Smooth muscle cell (in vitro differentiated cells): Measurements from ENCODE around the gene HMCES. TPM values are rescaled to one million over a fixed set of nuclear protein-coding genes. Genes with fewer than 3 reads are reported as not detected.

Experiments
- DNase-seq: peaks from one replicate; lab custom pipeline; 2025; ENCODE audit not compliant: unreplicated experiment; lab: John Stamatoyannopoulos, UW
- H2AFZ ChIP-seq: fragments of 200-600 bp; sonication (generic); 2 replicates; pipeline ENCODE4 v1.6.0; 2016; ENCODE audit warnings: antibody characterized with exemption, low read depth, mild to moderate bottlenecking
- H3F3A ChIP-seq: fragments of 200-600 bp; sonication (generic); 2 replicates; pipeline ENCODE4 v1.6.0; 2017; ENCODE audit warnings: antibody characterized with exemption, low read depth
- H3K27ac ChIP-seq: fragments of 200-600 bp; sonication (generic); 2 replicates; pipeline ENCODE4 v1.5.1; 2016; ENCODE audit warnings: low read depth, mild to moderate bottlenecking
- H3K27me3 ChIP-seq: fragments of 200-600 bp; sonication (generic); 2 replicates; pipeline ENCODE4 v1.6.1; 2016; ENCODE audit warnings: low read depth, mild to moderate bottlenecking
- H3K36me3 ChIP-seq: fragments of 200-600 bp; sonication (generic); 2 replicates; pipeline ENCODE4 v1.5.1; 2016; ENCODE audit warnings: low read depth
- H3K4me1 ChIP-seq: fragments of 200-600 bp; sonication (generic); 2 replicates; pipeline ENCODE4 v1.5.1; 2016; ENCODE audit warnings: low read depth
- H3K4me2 ChIP-seq: fragments of 200-600 bp; sonication (generic); 2 replicates; pipeline ENCODE4 v1.6.0; 2016; ENCODE audit warnings: mild to moderate bottlenecking
- H3K4me3 ChIP-seq: fragments of 200-600 bp; sonication (generic); 2 replicates; pipeline ENCODE4 v1.5.1; 2016; ENCODE audit warnings: mild to moderate bottlenecking
- H3K79me2 ChIP-seq: fragments of 200-600 bp; sonication (generic); 2 replicates; pipeline ENCODE4 v1.6.0; 2016; ENCODE audit warnings: low read depth, mild to moderate bottlenecking
- H3K9ac ChIP-seq: fragments of 200-600 bp; sonication (generic); 2 replicates; pipeline ENCODE4 v1.6.0; 2016; ENCODE audit warnings: low read depth
- H3K9me3 ChIP-seq: fragments of 200-600 bp; sonication (generic); replicated peaks from 2 replicates; pipeline ENCODE4 v1.5.1; 2016; ENCODE audit warnings: low read depth
- H4K20me1 ChIP-seq: fragments of 200-600 bp; sonication (generic); 2 replicates; pipeline ENCODE4 v1.6.0; 2016; ENCODE audit warnings: low read depth
- CTCF ChIP-seq: fragments of 200-600 bp; sonication (generic); IDR thresholded peaks from 2 replicates; pipeline ENCODE4 v1.5.1; 2017; ENCODE audit warnings: borderline replicate concordance, mild to moderate bottlenecking, antibody characterized with exemption; ENCODE audit not compliant: insufficient read depth, poor library complexity, severe bottlenecking
- WGBS: methylation state at CpG from one replicate; pipeline ENCODE4 v1.1.7; 2016; ENCODE audit warnings: low lambda C conversion rate; 5-methylcytosine and 5-hydroxymethylcytosine counted together
- polyA plus RNA-seq: library from polyadenylated mRNA; unstranded; fragments of >200 nt; fragmentation: Nextera tagmentation; extraction: Ambion mirVana; gene quantifications from 2 replicates; pipeline ENCODE4 v1.2.1, GENCODE V29; 2016
- total RNA-seq: library from RNA; depleted of rRNA; stranded (reverse); fragments of >200 nt; gene quantifications from 2 replicates; pipeline ENCODE4 v1.2.3, GENCODE V29; 2014

HMCES gene
- total and polyA plus RNA-seq, 2 experiments from 2014 or later, result 15.2 to 25.0 TPM

DNA sequence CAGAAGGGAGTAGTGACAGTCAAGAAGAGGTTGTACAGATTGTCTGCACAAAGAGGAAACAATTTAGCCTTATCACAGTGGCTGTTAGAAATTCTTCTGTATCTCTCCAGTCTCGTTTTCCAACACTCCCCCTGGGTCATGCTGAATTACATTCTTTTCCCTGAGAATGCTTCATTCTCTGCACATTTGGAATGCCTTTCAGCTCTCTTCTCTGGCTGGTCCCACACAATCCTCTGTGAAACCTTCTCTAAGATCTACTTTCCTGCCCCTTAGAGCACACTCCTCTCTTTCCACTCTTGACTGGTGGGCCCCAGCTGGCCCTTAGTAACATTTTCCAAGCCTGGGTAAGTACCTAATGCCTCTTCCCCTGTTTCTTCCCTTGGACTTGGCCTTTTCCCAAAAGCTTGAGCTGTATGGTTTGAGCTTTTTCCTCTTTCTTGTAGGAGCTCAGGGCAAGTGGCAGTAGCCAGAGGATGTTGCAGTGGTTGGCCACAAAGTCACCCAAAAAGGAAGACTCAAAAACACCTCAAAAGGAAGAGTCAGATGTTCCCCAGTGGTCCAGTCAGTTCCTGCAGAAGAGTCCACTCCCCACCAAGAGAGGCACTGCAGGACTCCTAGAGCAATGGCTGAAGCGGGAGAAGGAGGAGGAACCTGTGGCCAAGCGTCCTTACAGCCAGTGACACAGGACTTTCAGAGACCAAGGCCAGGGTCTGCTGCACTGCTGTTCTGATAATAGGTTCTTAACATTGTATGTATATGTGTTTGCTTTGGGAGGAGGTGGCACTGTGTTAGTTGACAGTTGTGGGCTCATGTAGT is 25.7 kb downstream of the HMCES start:
- DNase-seq, result no peak
- WGBS, result 62% methylated on average over 3 of the region's 3 CpGs
- Histone ChIP-seq H3K9me3 (no peaks in the 10 kb centered on the region), H3K4me2 (peak overlapping the region; percentile 77), H3F3A (peaks cover 22% of the 10 kb centered on the region), H4K20me1 (no peaks in the 10 kb centered on the region), H3K4me3 (no peak overlapping the region), H3K36me3 (no peaks in the 10 kb centered on the region), H3K27me3 (no peaks in the 10 kb centered on the region), H2AFZ (no peak overlapping the region), H3K79me2 (no peaks in the 10 kb centered on the region), H3K27ac (peak overlapping the region; percentile 65), H3K9ac (no peak overlapping the region), H3K4me1 (peaks cover 14% of the 10 kb centered on the region)
- TF ChIP-seq CTCF, result no peak

DNA sequence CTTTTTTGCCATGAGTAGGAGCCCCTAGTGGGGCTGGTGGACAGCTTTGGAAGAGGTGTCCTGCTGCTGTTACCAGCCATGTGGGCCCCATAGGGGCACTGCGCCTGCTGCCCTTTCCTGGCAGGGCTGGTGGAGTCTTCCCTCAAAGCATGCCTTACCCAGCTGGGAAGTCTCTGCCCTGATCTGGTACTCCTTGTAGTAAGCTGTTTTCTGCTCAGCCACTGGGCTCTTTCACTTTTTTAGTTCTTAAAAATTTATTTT is 26.2 kb downstream of the HMCES start:
- peaks cover 14% of the 10 kb centered on the region for H3K4me1 ChIP-seq
- no peaks in the 10 kb centered on the region for H3K9me3 ChIP-seq
- no peaks in the 10 kb centered on the region for H3K27me3 ChIP-seq
- H3K27ac ChIP-seq, result peak overlapping the region; percentile 65
- DNase-seq, result no peak
- H4K20me1 ChIP-seq, result no peaks in the 10 kb centered on the region
- H3K36me3 ChIP-seq, result no peaks in the 10 kb centered on the region
- H2AFZ ChIP-seq, result no peak overlapping the region
- H3F3A ChIP-seq, result peaks cover 22% of the 10 kb centered on the region
- WGBS, result 100% methylated on average over 1 of the region's 1 CpG
- no peak overlapping the region for H3K9ac ChIP-seq
- H3K79me2 ChIP-seq, result no peaks in the 10 kb centered on the region
- TF ChIP-seq CTCF, result no peak
- no peak overlapping the region for H3K4me3 ChIP-seq
- peak overlapping the region; percentile 77 for H3K4me2 ChIP-seq

DNA sequence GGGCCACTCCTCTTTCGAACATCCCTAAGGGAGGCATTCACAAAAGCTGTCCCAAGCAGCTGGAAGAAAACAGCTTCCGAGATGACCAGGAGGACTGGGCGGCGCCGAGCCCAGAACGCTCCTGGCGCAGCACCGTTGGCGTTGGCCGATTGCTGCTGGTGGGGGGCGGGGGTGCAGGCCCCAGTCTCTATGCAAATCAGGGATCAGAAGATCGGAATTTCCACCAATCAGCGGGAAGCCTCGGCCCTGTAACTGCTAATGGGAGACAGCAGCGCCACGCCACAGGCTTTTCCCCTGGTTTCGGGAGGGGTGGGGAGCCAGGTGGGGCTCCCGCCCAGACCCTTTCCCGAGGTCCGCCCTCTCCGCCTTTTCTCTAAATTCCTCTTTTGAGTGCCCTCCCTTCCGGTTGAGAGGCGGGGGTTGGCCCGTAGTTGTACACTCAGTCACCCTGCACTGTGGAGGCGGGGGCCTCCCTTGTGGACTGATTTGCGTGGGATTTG is 27.0 kb downstream of the HMCES start:
- no peaks in the 10 kb centered on the region for H3K36me3 ChIP-seq
- H3K4me1 ChIP-seq, result peaks cover 14% of the 10 kb centered on the region
- TF ChIP-seq CTCF, result no peak
- peaks cover 22% of the 10 kb centered on the region for H3F3A ChIP-seq
- DNase-seq, result peak; percentile 54
- H3K4me3 ChIP-seq, result peak overlapping the region; percentile 35
- WGBS, result 5% methylated on average over 26 of the region's 26 CpGs
- no peaks in the 10 kb centered on the region for H3K79me2 ChIP-seq
- peak overlapping the region; percentile 49 for H2AFZ ChIP-seq
- H4K20me1 ChIP-seq, result no peaks in the 10 kb centered on the region
- H3K27me3 ChIP-seq, result no peaks in the 10 kb centered on the region
- peak overlapping the region; percentile 77 for H3K4me2 ChIP-seq
- peak overlapping the region; percentile 65 for H3K27ac ChIP-seq
- H3K9me3 ChIP-seq, result no peaks in the 10 kb centered on the region
- H3K9ac ChIP-seq, result peak overlapping the region; percentile 42

DNA sequence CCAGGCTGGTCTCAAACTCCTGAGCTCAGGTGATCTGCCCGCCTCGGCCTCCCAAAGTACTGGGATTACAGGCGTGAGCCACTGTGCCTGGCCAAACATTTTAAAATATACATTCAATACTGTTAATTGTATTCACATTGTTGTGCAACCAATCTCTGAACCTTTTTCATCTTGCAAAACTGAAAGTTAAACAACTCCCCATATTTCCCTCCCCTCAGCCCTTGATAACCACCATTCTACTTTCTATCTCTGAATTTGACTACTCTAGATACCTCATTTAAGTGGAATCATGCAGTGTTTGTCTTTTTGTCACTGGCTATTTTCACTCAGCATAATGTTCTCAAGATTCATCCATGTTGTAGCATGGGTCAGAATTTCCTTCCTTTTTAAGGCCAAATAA is 30.0 kb downstream of the HMCES start:
- H3K79me2 ChIP-seq, result no peaks in the 10 kb centered on the region
- H3K36me3 ChIP-seq, result no peaks in the 10 kb centered on the region
- 97% methylated on average over 3 of the region's 3 CpGs for WGBS
- no peaks in the 10 kb centered on the region for H3K27me3 ChIP-seq
- H3K27ac ChIP-seq, result no peak overlapping the region
- H3F3A ChIP-seq, result peaks cover 25% of the 10 kb centered on the region
- H3K4me1 ChIP-seq, result peaks cover 14% of the 10 kb centered on the region
- no peak for TF ChIP-seq CTCF
- H3K4me3 ChIP-seq, result no peak overlapping the region
- DNase-seq, result no peak
- H3K4me2 ChIP-seq, result no peak overlapping the region
- no peaks in the 10 kb centered on the region for H4K20me1 ChIP-seq
- H3K9ac ChIP-seq, result no peak overlapping the region
- no peaks in the 10 kb centered on the region for H3K9me3 ChIP-seq
- no peak overlapping the region for H2AFZ ChIP-seq
